NB4 (cell line): Measurements from ENCODE around the gene RDH13.

ENCODE experiments used
- MYC ChIP-seq: IDR thresholded peaks from 2 replicates; pipeline ENCODE4 v1.6.1; 2011; ENCODE audit warnings: low read depth, low read length
- TF ChIP-seq, protein P1 (sequence below): IDR thresholded peaks from one replicate; pipeline ENCODE4 v1.5.1; 2012; ENCODE audit warnings: low read depth, low read length

DNA sequence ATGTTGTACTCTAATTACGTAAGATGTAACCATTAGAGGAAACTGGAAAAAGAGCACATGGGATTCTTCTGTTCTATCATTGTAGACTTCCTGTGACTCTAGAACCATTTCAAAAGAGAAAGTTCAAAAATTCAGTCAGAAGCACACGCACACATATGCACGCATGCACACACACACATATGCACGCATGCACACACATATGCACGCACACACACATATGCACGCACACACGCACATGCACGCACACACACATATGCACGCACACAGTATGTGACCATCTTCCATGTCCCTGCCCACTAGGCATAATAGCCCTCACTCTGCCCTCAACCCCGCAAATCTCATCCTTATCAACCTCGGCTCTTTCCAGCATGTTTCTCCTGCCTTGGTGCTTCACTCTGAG lies 38.8 kb downstream of the RDH13 start:
- TF ChIP-seq MYC, result no peak
- TF ChIP-seq, protein P1, sequence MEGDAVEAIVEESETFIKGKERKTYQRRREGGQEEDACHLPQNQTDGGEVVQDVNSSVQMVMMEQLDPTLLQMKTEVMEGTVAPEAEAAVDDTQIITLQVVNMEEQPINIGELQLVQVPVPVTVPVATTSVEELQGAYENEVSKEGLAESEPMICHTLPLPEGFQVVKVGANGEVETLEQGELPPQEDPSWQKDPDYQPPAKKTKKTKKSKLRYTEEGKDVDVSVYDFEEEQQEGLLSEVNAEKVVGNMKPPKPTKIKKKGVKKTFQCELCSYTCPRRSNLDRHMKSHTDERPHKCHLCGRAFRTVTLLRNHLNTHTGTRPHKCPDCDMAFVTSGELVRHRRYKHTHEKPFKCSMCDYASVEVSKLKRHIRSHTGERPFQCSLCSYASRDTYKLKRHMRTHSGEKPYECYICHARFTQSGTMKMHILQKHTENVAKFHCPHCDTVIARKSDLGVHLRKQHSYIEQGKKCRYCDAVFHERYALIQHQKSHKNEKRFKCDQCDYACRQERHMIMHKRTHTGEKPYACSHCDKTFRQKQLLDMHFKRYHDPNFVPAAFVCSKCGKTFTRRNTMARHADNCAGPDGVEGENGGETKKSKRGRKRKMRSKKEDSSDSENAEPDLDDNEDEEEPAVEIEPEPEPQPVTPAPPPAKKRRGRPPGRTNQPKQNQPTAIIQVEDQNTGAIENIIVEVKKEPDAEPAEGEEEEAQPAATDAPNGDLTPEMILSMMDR, result no peak
